NCI-H2196 treated with DMSO at 0.1 percent for 48 hours (cell line): Measurements from ENCODE around the gene RAB34.
"Not testable (repeated sequence)": the region's sequence is repeated elsewhere in the genome, so short reads cannot be mapped to it uniquely, and the experiment has no call there.

ENCODE experiments used
- DNase-seq: peaks from one replicate; lab custom pipeline; 2025; ENCODE audit not compliant: unreplicated experiment; lab: John Stamatoyannopoulos, UW

RAB34 gene

DNA sequence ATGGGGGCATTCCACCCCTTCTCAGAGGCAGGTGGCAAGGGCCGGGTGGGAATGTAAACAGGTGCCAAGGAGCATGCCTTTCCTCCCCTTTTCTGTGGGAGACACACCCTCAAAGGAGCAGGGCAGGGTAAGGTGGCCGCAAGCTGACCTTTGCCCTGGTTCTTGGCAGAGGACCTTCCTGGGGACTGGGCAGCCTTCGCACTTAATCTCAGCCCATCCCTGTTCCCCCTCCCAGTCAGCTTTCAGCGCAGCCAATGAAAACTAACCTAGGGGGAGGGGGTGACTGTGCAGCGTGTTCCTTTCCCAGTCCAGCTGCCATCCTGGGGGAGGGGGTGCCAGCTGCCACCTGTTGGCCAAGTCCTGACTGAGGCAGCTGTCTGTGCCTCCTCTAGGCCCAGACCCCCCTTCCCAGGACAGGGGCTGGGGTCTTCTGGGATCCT is 29.0 kb upstream of the RAB34 start:
- DNase-seq = peak; percentile 69

DNA sequence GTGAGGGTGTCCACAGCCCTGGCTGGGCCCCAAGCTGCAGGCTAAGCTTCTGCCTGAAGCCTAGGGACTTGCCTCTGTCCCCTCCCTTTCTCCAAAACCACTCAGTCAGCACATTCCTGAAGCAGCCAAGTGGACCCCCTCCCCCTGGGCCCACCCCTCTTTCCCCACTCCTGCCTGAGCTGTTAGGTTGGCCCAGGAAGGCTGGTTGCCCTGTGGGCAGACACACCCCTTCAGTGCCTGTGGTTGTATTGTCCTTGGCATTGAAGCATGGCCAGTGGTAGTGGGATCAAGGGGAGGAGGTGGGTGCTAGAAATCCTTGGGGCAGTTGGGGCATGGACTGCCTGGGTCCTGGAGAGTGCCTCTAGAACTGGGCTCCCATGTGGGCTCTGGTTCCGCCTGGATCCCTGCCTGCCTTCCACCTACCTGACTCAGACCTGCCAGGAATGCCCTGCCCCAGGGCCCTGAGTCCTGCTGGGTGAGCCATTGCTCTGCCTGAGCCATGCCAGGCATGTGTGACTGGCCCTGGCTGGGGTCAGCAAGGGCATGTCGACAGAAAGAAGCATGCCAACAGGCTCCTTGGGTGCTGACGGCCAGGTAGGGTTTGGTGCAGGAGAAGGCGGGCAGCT is 28.2 kb upstream of the RAB34 start:
- no peak for DNase-seq

DNA sequence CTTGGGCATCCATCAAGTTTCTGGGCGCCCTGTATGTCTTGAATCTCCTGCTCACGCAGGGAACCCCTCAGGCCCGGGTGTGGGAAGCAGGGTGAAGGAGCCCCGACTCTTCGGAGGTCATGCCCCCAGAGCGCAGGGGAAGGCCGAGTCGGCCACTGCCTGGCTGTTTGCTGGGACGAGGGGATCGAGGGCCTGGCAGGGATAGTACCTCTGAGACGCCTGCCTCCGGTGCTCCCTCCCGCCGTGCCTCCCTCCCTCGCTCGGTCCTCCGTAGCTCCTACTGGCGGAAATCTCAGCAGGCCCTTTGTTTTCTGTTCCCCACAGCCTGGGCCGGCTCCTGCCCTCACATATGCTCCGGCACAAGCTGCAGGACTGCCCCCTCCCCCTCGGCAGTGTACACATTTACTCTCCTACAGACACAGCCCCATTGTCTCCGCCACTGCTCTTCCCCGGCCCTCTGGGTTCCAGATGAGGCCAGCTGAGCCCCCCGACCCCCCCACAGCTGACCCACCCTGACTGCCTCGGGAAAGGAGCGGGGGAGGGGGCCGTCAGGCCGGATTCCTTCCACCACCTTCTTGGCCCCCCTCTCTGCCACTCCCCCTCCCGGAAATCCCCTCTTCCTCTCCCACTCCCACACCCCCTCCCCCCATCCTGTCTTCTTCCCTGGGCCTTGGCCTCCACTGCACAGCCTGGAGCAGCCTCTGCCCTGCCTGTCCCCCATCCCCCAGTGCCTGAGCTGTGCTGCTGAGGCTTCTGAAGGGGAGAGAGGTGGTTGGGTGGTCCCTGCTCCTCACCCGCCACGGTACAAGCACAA is 27.5 kb upstream of the RAB34 start:
- no peak for DNase-seq

DNA sequence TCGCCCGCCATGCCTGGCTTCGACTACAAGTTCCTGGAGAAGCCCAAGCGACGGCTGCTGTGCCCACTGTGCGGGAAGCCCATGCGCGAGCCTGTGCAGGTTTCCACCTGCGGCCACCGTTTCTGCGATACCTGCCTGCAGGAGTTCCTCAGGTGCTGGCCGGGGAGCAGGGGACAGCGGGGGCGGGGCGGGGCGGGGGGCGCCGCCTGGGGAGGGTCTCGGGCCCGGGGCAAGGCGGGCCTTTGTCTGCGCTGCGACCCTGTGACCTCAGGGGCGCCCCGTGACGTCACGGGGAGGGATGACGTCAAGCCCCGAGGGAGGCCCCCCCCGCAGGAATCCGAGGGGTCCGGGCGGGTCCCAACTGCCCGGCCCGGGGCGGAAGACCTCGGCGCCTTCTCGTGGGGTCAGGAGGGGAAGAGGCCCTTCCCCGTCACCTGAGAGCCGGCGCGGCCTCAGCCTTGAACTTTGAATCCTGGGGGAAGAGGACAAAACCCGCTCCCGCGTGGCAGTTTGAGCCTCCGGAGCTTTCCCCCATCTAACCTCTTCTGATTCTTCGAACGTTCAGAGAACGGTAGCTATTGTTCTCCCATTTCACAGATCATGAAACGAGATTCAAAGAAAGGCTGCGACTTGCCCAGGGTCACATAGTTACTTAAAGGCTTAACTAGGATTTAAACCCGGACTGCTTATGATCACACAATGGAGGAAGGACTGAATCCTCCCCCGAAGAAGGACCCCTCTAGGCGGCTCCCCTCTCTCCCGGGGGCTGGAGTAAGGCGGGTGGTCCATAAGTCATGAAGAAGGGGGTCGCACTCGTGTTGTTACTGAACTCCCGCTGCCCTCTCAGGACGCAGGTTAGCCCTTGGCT is 26.7 kb upstream of the RAB34 start:
- DNase-seq = no peak

DNA sequence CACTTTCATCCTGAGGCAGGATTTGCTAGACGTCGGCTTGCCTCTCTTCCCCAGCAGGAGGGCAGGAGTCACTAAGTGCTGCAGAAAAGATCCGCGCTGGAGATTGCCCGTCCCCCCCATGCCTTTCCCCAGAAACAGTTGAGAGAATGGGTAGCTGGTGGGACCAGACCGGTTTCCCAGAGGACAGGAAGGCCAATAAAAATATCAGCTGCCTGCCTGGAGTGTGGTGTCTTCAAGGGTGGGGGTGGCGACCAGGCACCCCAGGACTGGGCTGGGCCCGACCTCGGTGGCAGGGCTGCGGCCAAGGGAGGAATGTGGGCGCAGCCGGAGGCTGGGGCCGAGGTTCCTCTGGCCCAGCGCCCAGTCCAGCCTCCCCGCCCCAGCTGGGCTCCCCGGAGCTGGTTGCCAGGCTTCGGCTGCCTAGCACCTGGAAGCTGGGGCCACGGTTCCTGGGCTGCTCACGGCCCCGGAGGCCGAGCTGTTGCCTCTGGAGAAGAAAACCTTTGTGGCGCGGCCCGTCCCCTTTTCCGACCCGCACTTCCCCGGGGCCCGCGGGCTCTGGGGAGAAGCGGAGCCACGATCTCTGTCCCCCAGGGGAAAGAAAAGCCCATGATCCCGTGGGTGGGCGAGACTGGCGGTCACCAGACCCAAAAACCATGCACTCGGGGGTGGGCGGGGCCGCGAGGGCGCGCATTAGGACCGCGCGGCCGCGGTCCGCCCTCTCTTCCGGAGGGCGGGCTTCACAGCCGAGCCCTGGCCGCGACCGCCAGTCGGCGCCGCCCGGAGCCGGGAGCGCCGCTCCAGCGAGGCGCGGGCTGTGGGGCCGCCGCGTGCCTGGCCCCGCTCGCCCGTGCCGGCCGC is 25.8 kb upstream of the RAB34 start, which contains the start of gene TRAF4:
TRAF4 (plus strand) TSS at position 769 of the 861 bp plus-strand sequence. CDS start 102 bp downstream, outside the sequence.
- peak; percentile 74 for DNase-seq

DNA sequence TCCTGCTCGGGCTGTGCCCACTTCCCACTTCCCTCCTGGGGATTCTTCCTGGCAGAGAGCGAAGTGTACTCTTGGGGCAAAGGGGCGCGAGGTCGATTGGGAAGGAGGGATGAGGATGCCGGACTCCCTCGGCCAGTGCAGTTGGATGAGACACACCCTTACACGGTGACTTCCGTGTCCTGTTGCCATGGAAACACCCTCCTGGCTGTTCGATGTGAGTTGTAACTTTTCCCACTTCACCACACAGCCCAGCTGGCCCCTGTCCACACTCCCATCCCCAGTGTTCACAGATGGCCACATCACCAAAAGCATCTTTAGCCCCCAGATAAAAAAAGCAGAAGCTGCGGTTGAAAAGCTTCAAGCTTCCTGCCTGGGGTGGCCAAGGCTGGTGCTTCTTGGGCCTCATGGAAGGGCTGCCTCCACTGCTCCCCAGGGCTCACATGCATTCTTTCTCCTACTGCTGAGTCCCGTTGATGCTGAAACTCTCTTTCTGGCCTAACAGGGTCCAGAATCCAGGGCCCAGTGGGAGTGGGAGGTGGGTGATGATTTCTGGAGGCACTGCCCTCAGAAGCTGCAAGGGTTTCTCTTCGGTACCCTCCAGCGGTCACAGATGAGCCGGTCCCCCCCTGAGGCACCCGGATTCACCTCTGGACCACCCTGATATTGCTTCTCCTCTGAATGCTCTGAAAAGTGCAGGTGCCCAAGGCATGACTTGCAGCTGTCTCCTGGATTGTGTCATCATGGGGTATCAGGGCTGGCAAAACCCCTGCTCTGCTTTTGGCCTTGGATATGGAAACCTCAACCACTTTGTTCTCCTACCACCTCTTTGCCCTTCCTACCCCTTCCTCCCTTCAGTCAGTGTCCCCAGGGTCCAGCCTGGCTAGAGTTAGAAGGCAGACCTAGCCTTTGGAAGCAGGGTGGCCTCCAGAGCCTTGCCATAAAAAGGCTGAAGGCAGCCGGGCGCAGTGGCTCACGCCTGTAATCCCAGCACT is 24.0 kb upstream of the RAB34 start:
- DNase-seq = no peak

DNA sequence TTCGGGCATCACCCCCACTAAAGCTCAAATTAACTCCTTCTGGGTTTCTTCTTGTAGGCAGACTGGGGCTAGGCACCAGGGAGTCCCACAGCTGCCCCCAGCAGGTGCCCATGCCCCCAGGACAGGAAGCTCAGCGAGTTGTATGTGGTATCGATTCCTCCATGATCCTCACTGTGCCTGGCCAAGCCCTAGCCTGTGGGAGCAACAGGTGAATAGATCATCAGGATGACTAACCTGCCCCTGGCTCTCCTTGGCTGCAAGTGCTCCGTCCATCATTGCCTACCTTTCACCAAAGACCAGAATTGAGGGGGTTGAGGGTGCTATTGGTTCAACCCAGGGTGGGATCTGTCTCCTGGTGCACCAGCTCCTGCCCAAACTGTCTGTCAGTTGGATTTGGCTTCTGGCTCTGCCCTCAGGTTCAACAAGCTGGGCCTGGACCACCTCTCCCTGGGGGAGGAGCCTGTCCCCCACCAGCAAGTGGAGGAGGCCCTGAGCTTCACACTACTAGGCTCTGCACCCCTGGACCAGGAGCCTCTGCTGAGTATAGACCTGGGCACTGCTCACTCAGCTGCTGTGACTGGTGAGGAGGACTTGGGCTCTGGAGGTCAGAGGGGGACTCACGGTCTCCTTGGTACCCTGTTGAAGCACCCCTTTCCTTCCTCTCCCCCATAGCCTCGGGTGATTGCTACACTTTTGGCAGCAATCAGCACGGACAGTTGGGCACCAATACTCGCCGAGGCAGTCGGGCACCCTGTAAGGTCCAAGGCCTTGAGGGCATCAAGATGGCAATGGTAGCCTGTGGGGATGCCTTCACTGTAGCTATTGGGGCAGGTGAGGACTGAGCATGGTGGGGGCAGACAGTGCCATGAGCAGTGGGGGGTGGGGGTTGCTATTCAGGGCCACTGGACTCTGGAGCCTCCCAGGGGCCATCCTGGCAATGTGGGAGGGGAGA is 23.0 kb upstream of the RAB34 start:
- no peak for DNase-seq

DNA sequence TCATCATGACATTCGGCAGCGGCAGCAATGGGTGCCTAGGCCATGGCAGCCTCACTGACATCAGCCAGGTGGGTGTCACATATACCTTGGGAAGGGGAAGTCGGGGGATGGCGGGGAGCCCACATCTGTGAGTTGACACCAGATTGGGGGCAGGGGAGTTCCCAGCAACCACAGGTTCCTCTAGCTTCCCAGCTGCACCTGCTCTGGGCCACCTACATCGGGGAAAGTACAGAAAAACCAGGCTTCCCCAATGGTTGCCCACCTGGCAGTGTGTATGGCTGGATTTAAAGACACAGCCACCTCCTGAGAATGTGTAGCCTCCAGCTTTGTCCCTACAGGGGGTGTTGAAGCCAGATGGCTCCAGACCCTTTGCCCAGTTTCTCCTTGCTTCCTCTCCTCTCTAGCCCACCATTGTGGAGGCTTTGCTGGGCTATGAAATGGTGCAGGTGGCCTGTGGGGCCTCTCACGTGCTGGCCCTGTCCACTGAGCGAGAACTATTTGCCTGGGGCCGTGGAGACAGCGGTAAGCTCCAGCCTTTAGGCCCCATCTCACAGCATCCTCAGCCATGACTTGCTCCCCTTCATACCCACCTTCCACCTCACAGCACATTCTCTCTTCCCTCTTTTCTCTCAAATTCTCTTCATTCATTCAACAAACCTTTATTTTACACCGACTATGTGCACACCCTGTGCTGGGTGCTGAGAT is 21.2 kb upstream of the RAB34 start:
- DNase-seq = no peak

DNA sequence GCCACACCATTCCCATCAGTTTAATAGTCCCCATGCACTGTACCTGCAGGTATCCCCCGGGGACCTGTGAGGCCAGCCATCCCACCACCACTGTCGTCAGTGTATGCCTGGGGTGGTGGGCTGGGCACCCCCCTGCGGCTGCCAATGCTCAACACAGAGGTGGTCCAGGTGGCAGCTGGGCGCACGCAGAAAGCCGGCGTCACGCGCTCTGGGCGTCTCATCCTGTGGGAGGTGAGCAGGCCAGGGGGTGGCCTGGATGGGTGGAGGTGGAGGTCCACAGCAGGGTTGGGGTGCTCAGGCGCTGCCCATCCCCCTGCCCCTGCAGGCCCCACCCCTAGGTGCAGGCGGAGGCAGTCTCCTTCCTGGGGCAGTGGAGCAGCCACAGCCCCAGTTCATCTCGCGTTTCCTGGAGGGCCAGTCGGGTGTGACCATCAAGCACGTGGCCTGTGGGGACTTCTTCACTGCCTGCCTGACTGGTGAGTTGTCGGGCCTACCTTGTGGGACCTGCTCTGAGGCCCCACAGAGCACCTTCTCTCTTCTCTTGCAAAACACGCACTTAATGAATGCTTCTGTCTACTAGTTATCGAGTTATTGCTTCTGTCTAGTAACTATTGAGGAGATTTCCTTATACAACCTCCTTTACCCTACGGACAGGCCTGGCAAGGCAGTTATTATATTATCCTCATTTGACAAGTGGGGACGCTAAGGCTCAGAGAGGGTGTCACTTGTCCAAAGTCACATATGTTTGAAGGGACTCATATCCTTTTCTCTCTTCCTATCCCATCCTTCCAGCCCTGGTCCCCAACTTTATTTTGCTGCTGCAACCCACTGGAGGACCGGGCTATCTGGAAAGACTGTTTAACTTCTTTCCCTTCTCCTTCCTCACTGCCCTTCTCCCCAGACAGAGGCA is 20.4 kb upstream of the RAB34 start:
- DNase-seq = no peak

DNA sequence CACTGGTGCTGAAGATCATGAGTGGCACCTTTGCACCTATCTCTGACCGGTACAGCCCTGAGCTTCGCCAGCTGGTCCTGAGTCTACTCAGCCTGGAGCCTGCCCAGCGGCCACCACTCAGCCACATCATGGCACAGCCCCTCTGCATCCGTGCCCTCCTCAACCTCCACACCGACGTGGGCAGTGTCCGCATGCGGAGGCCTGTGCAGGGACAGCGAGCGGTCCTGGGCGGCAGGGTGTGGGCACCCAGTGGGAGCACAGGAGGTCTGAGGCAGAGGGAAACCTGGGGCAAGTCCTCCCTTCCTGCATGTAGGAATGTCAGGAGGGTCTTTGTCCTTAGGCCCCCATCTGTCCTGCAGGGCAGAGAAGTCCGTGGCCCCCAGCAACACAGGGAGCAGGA is 19.6 kb upstream of the RAB34 start:
- DNase-seq = no peak

DNA sequence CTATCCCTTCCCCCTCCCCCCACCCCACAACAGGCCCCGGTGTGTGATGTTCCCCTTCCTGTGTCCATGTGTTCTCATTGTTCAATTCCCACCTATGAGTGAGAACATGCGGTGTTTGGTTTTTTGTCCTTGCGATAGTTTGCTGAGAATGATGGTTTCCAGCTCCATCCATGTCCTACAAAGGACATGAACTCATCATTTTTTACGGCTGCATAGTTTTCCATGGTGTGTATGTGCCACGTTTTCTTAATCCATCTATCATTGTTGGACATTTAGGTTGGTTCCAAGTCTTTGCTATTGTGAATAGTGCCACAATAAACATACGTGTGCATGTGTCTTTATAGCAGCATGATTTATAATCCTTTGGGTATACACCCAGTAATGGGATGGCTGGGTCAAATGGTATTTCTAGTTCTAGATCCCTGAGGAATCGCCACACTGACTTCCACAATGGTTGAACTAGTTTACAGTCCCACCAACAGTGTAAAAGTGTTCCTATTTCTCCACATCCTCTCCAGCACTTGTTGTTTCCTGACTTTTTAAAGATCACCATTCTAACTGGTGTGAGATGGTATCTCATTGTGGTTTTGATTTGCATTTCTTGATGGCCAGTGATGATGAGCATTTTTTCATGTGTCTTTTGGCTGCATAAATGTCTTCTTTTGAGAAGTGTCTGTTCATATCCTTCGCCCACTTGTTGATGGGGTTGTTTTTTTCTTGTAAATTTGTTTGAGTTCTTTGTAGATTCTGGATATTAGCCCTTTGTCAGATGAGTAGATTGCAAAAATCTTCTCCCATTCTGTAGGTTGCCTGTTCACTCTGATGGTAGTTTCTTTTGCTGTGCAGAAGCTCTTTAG is 18.5 kb upstream of the RAB34 start:
- not testable (repeated sequence) for DNase-seq

DNA sequence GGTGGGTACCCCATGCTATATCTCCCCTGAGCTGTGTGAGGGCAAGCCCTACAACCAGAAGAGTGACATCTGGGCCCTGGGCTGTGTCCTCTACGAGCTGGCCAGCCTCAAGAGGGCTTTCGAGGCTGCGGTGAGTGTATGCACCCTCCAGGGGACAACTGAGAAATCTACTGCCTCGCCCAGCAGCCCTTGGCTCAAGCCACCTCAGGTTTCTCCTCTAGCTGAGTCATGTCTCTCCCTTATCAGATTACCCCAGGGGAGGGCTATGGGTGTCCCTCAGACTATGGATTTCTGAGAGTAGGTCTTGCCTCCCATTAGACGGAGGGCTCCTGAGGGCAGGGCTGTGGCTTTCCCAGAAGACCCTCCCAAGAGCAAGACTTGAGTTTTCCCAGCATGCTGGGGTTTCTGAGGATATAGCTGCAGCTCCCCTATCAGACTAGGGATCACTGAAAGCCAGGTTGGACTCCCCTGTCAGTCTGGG is 17.6 kb upstream of the RAB34 start:
- no peak for DNase-seq

DNA sequence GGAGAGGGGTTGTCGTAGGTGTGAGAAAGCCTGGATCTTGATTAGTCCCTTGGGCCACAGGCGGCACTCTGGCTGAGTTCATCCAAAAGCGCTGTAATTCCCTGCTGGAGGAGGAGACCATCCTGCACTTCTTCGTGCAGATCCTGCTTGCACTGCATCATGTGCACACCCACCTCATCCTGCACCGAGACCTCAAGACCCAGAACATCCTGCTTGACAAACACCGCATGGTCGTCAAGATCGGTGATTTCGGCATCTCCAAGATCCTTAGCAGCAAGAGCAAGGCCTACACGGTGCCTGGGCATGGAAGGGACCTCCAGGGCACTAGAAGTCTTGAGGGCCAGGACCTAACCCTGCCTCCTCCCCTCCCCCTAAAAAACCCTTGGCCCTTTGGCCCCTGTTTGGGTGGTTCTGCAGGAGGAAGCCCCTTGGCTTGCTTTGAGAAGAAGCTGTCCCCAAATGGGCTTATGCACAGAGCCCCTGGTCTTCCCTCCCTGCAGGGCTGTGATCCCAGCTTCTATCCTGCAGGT is 17.1 kb upstream of the RAB34 start:
- DNase-seq = no peak

DNA sequence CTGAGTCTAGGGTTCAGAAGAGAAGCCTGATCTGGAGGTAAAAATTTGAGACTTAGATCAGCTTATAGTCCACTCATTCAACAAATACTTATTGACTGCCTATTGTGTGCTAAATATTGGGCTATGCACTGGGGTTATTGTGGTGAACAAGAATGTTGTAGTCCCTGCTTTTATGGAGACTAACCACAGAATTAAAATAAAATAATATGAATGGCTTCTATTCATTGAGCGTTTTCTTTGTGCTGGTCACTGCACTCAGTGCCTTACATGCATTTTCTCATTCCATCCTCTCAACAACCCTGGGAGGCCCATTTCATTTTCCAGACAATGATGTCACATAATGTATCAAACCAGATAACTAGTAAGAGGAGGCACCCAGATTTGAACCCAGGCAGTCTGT is 15.7 kb upstream of the RAB34 start:
- no peak for DNase-seq

DNA sequence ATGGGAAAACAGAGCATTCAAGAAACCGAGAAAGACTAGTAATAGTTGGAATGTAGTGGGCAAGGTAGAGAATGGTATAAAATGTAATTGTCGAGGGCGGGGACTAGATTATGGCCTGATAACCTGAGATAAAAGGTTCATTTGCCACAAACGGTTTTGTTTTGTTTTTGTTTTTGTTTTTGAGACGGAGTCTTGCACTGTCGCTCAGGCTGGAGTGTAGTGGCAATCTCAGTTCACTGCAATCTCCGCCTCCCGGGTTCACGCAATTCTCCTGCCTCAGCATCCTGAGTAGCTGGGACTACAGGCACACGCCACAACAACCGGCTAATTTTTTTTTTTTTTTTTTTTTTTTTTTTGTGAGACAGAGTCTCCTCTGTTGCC is 12.3 kb upstream of the RAB34 start:
- no peak for DNase-seq
